ENCODE measurements around the gene IGF2BP3.

IGF2BP3 gene

DNA sequence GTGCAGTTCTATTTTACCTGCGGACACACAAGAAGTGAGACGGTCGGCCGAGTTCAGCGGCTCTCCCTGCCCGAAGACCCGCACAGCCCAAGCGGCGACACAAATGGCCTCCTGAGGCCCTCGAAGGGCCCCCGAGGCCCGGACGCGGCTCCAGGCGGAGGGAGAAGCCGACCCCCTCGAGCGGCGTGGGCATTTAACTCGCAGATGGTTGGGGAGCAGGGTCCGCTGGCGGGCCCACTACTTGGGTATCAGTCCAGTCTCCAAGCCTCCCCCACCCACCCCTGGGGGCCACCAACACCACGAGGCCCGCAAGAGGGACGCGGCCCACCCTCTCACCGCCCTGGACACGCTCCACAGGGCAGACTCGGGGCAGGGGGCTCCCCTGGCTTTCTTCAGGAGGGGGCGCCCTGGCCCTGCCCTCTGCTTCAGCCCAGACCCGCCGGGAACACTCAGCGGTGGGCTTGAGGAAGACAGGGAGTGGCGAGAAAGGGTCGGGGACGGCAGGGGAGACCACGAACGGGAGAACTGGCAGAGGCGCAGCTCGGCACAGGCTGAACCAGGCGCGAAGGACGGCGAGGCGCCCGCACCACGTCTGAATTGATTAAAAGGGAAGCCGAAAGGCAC, 1.7 kb downstream of the IGF2BP3 start:
- Histone ChIP-seq H4K8ac (ENCODE audit: low read length) (peak overlapping the region; percentile 80), H3K4me1 (ENCODE audit: control insufficient read depth, insufficient read depth, low read depth, low read length) (peaks cover 11% of the 10 kb centered on the region), H3K4ac (ENCODE audit: low read depth in 1 of 2, low read length in 2 of 2) (peak overlapping the region; percentile 98), H3K23ac (ENCODE audit: low read length in 2 of 2) (peak overlapping the region; percentile 98 to 100), H2BK15ac (ENCODE audit: low read depth, poor library complexity, severe bottlenecking) (peak overlapping the region; percentile 94), H3K9me3 (ENCODE audit: control insufficient read depth, low read length) (no peaks in the 10 kb centered on the region), H3K79me1 (replicated peaks; ENCODE audit: low read length, poor library complexity, severe bottlenecking) (peaks cover 1% of the 10 kb centered on the region), H2BK5ac (ENCODE audit: low read depth, low read length, poor library complexity, severe bottlenecking) (peak overlapping the region; percentile 68), H3K9ac (ENCODE audit: low read length) (peak overlapping the region; percentile 69), H3K18ac (ENCODE audit: low read depth in 1 of 2, low read length in 2 of 2) (peak overlapping the region; percentile 97 to 99), H4K91ac (ENCODE audit: low read length) (peak overlapping the region; percentile 96), H3K4me2 (ENCODE audit: low read length, poor library complexity, severe bottlenecking) (peak overlapping the region; percentile 88), H2AFZ (ENCODE audit: low read depth, low read length) (no peak overlapping the region), H3K36me3 (ENCODE audit: control insufficient read depth in 1 of 2, insufficient read depth in 2 of 2, low read depth in 1 of 2, low read length in 2 of 2) (no peaks in the 10 kb centered on the region), H2BK12ac (ENCODE audit: low read length in 2 of 2) (peak overlapping the region; percentile 9 to 65), H2AK5ac (ENCODE audit: low read length, severe bottlenecking) (no peak overlapping the region), H2BK120ac (ENCODE audit: low read depth, low read length) (peak overlapping the region; percentile 88), H3K4me3 (ENCODE audit: insufficient read depth in 1 of 2, low read depth in 1 of 2, low read length in 2 of 2) (peak overlapping the region; percentile 78 to 81), H3K27ac (ENCODE audit: low read length, poor library complexity, severe bottlenecking) (peak overlapping the region; percentile 83), H3K14ac (ENCODE audit: low read length in 2 of 2) (peak overlapping the region; percentile 86 to 97), H3K27me3 (ENCODE audit: control insufficient read depth in 1 of 2, insufficient read depth in 1 of 2, low read length in 2 of 2) (peaks cover 0 to 87% of the 10 kb centered on the region in 2 experiments)
- WGBS = under 1% methylated on average over 40 of the region's 48 CpGs
- no peak for DNase-seq

DNA sequence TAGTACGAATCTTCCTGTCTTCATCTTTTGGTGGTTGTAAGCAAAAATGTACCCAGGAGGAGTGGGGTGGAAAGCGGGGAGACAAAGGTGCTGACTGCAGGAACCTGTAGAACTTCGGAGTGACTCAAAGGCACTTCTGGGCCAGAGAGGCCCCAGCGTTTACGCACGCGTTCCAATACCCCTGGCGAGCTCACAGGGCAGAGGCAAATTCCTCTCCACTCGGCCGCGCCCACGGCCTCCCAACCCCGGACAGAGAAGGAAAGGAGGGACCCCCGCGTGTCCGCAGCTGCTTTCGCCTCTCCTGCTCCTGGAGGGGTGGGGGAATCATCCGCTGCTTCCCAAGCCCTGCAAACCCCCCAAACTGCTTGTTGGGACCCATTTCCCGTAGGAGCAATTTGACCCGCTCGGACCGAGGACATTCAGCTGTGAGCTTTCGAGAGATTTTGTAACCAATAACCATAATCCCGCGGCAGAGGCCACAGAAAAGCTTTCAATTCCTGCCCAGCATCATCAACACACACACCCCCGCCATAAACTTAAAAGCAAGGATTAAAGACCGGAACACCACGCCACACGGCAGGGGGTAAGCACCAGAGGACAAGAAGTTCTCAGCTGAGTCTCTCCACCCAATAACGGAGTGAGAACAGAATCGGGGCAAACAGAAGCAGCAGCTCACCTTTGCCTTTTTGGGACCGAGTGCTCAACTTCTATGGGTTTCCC, 2.3 kb downstream of the IGF2BP3 start:
- no peak overlapping the region for H2AFZ ChIP-seq (ENCODE audit: low read depth, low read length)
- H3K79me1 ChIP-seq (replicated peaks; ENCODE audit: low read length, poor library complexity, severe bottlenecking) = peaks cover 1% of the 10 kb centered on the region
- H3K4me1 ChIP-seq (ENCODE audit: control insufficient read depth, insufficient read depth, low read depth, low read length) = peaks cover 9% of the 10 kb centered on the region
- peak overlapping the region; percentile 35 for H2BK5ac ChIP-seq (ENCODE audit: low read depth, low read length, poor library complexity, severe bottlenecking)
- peak overlapping the region; percentile 9 to 65 for H2BK12ac ChIP-seq (ENCODE audit: low read length in 2 of 2)
- H3K23ac ChIP-seq (ENCODE audit: low read length in 2 of 2) = peak overlapping the region in 1 of 2 experiments; percentile 100
- under 1% methylated on average over 28 of the region's 32 CpGs for WGBS
- H2BK120ac ChIP-seq (ENCODE audit: low read depth, low read length) = peak overlapping the region; percentile 88
- H4K91ac ChIP-seq (ENCODE audit: low read length) = peak overlapping the region; percentile 19
- H3K4me3 ChIP-seq (ENCODE audit: insufficient read depth in 1 of 2, low read depth in 1 of 2, low read length in 2 of 2) = peak overlapping the region; percentile 78 to 81
- H2BK15ac ChIP-seq (ENCODE audit: low read depth, poor library complexity, severe bottlenecking) = peak overlapping the region; percentile 94
- peak overlapping the region; percentile 83 for H3K27ac ChIP-seq (ENCODE audit: low read length, poor library complexity, severe bottlenecking)
- no peak overlapping the region for H4K8ac ChIP-seq (ENCODE audit: low read length)
- H3K18ac ChIP-seq (ENCODE audit: low read depth in 1 of 2, low read length in 2 of 2) = peak overlapping the region; percentile 97 to 99
- no peaks in the 10 kb centered on the region for H3K9me3 ChIP-seq (ENCODE audit: control insufficient read depth, low read length)
- peak overlapping the region; percentile 88 for H3K4me2 ChIP-seq (ENCODE audit: low read length, poor library complexity, severe bottlenecking)
- H3K4ac ChIP-seq (ENCODE audit: low read depth in 1 of 2, low read length in 2 of 2) = peak overlapping the region; percentile 98
- DNase-seq = peak; percentile 75
- H3K36me3 ChIP-seq (ENCODE audit: control insufficient read depth in 1 of 2, insufficient read depth in 2 of 2, low read depth in 1 of 2, low read length in 2 of 2) = no peaks in the 10 kb centered on the region
- H3K27me3 ChIP-seq (ENCODE audit: control insufficient read depth in 1 of 2, insufficient read depth in 1 of 2, low read length in 2 of 2) = peaks cover 0 to 86% of the 10 kb centered on the region in 2 experiments
- peak overlapping the region; percentile 86 to 97 for H3K14ac ChIP-seq (ENCODE audit: low read length in 2 of 2)
- H2AK5ac ChIP-seq (ENCODE audit: low read length, severe bottlenecking) = no peak overlapping the region
- peak overlapping the region; percentile 69 for H3K9ac ChIP-seq (ENCODE audit: low read length)

DNA sequence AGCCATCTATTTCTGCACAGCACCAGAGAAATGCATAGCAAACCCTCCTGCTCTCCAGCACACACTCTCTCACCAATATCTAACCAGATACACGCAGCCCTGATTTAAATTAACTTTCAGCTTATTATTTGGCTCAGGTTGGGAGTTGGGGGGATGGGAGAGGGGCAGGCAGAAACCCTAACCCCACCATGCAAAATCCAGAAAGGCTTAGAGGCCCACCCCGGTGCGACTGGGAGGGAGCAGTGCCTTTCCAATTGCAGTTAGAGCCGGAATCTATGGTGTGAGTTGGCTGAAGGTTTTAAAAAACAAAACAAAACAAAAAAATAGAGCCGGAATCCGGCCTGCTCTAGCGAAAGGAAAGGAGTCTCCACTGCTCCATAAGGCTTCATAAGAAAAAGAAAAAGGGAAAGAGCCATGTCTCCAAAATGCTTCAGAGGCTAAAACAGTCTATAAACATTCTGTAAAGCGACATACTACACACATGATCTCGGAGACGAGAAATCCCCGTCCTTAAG, 2.9 kb downstream of the IGF2BP3 start:
- Histone ChIP-seq H3K27ac (ENCODE audit: low read length, poor library complexity, severe bottlenecking) (peak overlapping the region; percentile 83), H3K79me1 (replicated peaks; ENCODE audit: low read length, poor library complexity, severe bottlenecking) (peaks cover 1% of the 10 kb centered on the region), H2AFZ (ENCODE audit: low read depth, low read length) (no peak overlapping the region), H3K36me3 (ENCODE audit: control insufficient read depth in 1 of 2, insufficient read depth in 2 of 2, low read depth in 1 of 2, low read length in 2 of 2) (no peaks in the 10 kb centered on the region), H4K8ac (ENCODE audit: low read length) (no peak overlapping the region), H3K4me1 (ENCODE audit: control insufficient read depth, insufficient read depth, low read depth, low read length) (peaks cover 9% of the 10 kb centered on the region), H3K23ac (ENCODE audit: low read length in 2 of 2) (no peak overlapping the region), H2BK15ac (ENCODE audit: low read depth, poor library complexity, severe bottlenecking) (no peak overlapping the region), H2BK5ac (ENCODE audit: low read depth, low read length, poor library complexity, severe bottlenecking) (no peak overlapping the region), H3K27me3 (ENCODE audit: control insufficient read depth in 1 of 2, insufficient read depth in 1 of 2, low read length in 2 of 2) (peaks cover 0 to 80% of the 10 kb centered on the region in 2 experiments), H3K4me2 (ENCODE audit: low read length, poor library complexity, severe bottlenecking) (peak overlapping the region; percentile 88), H3K18ac (ENCODE audit: low read depth in 1 of 2, low read length in 2 of 2) (peak overlapping the region; percentile 23 to 67), H3K4ac (ENCODE audit: low read depth in 1 of 2, low read length in 2 of 2) (peak overlapping the region in 1 of 2 experiments; percentile 43), H3K9ac (ENCODE audit: low read length) (peak overlapping the region; percentile 69), H2BK120ac (ENCODE audit: low read depth, low read length) (no peak overlapping the region), H3K14ac (ENCODE audit: low read length in 2 of 2) (peak overlapping the region in 1 of 2 experiments; percentile 53), H4K91ac (ENCODE audit: low read length) (no peak overlapping the region), H3K4me3 (ENCODE audit: insufficient read depth in 1 of 2, low read depth in 1 of 2, low read length in 2 of 2) (peak overlapping the region; percentile 28 to 81), H2BK12ac (ENCODE audit: low read length in 2 of 2) (no peak overlapping the region), H2AK5ac (ENCODE audit: low read length, severe bottlenecking) (no peak overlapping the region), H3K9me3 (ENCODE audit: control insufficient read depth, low read length) (no peaks in the 10 kb centered on the region)
- 0% methylated on average over 8 of the region's 11 CpGs for WGBS
- DNase-seq = no peak

DNA sequence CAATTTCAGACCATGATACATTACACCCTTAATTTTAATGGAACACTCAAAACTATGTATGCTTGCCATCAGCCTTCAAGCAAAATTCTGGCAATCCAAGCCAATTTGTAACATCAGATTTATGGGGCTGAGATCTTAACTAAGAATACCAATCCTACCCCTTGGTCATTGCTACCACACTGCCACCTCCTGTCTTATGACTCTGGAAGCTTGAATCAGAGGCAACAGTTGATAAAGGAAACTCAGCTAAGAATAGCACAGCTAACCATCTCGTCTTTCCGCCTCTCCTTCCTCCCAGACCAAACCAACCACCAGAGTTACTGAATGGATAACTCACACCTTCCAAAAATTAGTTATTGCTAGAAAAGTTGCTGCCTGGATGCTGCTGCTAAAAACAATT, 7.4 kb downstream of the IGF2BP3 start:
- Histone ChIP-seq H3K18ac (ENCODE audit: low read depth in 1 of 2, low read length in 2 of 2) (no peak overlapping the region), H3K4me3 (ENCODE audit: insufficient read depth in 1 of 2, low read depth in 1 of 2, low read length in 2 of 2) (no peak overlapping the region), H3K27ac (ENCODE audit: low read length, poor library complexity, severe bottlenecking) (peak overlapping the region; percentile 10), H3K9ac (ENCODE audit: low read length) (no peak overlapping the region), H3K4me1 (ENCODE audit: control insufficient read depth, insufficient read depth, low read depth, low read length) (peaks cover 9% of the 10 kb centered on the region), H2AK5ac (ENCODE audit: low read length, severe bottlenecking) (no peak overlapping the region), H3K14ac (ENCODE audit: low read length in 2 of 2) (no peak overlapping the region), H2BK5ac (ENCODE audit: low read depth, low read length, poor library complexity, severe bottlenecking) (no peak overlapping the region), H3K9me3 (ENCODE audit: control insufficient read depth, low read length) (no peaks in the 10 kb centered on the region), H4K91ac (ENCODE audit: low read length) (no peak overlapping the region), H3K27me3 (ENCODE audit: control insufficient read depth in 1 of 2, insufficient read depth in 1 of 2, low read length in 2 of 2) (peaks cover 0 to 75% of the 10 kb centered on the region in 2 experiments), H2BK15ac (ENCODE audit: low read depth, poor library complexity, severe bottlenecking) (no peak overlapping the region), H3K23ac (ENCODE audit: low read length in 2 of 2) (no peak overlapping the region), H3K4me2 (ENCODE audit: low read length, poor library complexity, severe bottlenecking) (no peak overlapping the region), H2BK12ac (ENCODE audit: low read length in 2 of 2) (no peak overlapping the region), H4K8ac (ENCODE audit: low read length) (no peak overlapping the region), H3K36me3 (ENCODE audit: control insufficient read depth in 1 of 2, insufficient read depth in 2 of 2, low read depth in 1 of 2, low read length in 2 of 2) (no peaks in the 10 kb centered on the region), H3K79me1 (replicated peaks; ENCODE audit: low read length, poor library complexity, severe bottlenecking) (peaks cover 1% of the 10 kb centered on the region), H2BK120ac (ENCODE audit: low read depth, low read length) (no peak overlapping the region), H3K4ac (ENCODE audit: low read depth in 1 of 2, low read length in 2 of 2) (no peak overlapping the region), H2AFZ (ENCODE audit: low read depth, low read length) (no peak overlapping the region)
- peak; percentile 80 for DNase-seq
- WGBS = 40% methylated on average over 2 of the region's 2 CpGs

Measured in mesenchymal stem cell (in vitro differentiated cells and primary cell).